Measurements from ENCODE around the gene KCNH3. TPM values are rescaled to one million over a fixed set of nuclear protein-coding genes. Genes with fewer than 3 reads are reported as not detected.
A peak's percentile ranks its signal among the peaks of the same experiment; 100 is the strongest.

Gene KCNH3, protein sequence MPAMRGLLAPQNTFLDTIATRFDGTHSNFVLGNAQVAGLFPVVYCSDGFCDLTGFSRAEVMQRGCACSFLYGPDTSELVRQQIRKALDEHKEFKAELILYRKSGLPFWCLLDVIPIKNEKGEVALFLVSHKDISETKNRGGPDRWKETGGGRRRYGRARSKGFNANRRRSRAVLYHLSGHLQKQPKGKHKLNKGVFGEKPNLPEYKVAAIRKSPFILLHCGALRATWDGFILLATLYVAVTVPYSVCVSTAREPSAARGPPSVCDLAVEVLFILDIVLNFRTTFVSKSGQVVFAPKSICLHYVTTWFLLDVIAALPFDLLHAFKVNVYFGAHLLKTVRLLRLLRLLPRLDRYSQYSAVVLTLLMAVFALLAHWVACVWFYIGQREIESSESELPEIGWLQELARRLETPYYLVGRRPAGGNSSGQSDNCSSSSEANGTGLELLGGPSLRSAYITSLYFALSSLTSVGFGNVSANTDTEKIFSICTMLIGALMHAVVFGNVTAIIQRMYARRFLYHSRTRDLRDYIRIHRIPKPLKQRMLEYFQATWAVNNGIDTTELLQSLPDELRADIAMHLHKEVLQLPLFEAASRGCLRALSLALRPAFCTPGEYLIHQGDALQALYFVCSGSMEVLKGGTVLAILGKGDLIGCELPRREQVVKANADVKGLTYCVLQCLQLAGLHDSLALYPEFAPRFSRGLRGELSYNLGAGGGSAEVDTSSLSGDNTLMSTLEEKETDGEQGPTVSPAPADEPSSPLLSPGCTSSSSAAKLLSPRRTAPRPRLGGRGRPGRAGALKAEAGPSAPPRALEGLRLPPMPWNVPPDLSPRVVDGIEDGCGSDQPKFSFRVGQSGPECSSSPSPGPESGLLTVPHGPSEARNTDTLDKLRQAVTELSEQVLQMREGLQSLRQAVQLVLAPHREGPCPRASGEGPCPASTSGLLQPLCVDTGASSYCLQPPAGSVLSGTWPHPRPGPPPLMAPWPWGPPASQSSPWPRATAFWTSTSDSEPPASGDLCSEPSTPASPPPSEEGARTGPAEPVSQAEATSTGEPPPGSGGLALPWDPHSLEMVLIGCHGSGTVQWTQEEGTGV
- total RNA-seq (1 to 10 TPM in 4 of 5 experiments, under 1 TPM in 1; 0.99 to 5.3 (median 3.8) TPM), polyA plus RNA-seq (1 to 10 TPM; 1.9 to 3.8 TPM), total RNA-seq (5.9 reads per million, percentile 27 among the genes with 10 or more reads in this experiment)

DNA sequence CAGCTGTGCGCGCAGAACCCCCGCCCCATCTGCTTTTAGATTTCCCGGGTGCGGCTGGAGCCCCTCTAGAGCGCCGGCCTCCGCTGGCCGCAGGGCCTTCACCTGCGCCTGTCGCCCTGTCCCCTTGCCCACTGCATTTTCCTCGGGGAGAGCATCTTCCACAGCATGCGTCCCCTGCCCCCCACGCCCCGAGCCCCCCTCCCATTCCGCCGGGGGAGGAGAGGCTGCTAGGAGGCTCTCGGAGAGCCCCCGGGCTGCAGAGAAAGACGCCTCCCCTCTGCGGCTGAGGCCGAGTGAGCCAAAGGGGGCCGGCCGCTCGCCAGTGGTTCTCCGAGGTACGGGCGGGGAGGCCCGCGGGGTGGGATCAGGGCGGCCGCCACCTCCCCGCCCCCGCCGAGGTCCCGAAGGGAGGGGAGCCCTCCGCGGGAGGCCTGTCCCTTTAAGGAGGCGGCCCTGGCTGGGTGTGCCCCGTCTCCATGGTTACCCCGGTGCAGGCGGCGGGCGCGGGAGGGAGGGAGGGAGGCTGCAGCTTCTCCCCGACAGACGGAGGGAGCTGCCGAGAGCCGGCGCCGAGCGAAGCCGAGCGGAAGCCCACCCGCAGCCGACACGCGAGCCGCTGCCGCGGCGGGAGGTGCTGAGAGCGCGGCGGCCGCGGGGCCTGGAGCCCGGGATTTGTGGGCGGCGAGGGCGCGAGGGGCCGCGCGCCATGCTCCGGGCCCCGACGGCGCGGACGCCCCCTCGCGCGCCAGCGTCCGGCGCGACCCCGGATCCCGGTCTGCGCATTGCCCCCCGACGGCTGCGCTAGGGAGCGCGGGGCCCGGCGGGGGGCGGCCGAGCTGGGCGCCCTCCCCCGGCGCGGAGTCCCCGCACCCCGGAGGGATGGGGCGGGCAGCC is at the start of gene KCNH3:
KCNH3 (plus strand) TSS at position 521 of the 894 bp plus-strand sequence. CDS start 387 bp downstream, outside the sequence.
- no peaks in the 10 kb centered on the region for H3K36me3 ChIP-seq (ENCODE audit: control insufficient read depth in 2 of 3, insufficient read depth in 3 of 3, low read length in 3 of 3)
- peaks cover 13 to 37% (median 27%) of the 10 kb centered on the region in 7 donors for H3K4me1 Mint-ChIP-seq
- POLR2A ChIA-PET, result interaction anchor here (0.9 to 1.8 kb wide), 5 partner anchors 10 to 350 kb away, joined by 3 to 6 read pairs (median 3); partner anchors contain the start of genes PRPF40B and TUBA1A
- H3K9me3 Mint-ChIP-seq, result no peaks in the 10 kb centered on the region
- H3K4me1 ChIP-seq (ENCODE audit: control insufficient read depth in 2 of 2, insufficient read depth in 2 of 2, low read length in 2 of 2), result peaks cover 14 to 15% of the 10 kb centered on the region in 2 donors
- CTCF ChIA-PET, result interaction anchor here (1.0 to 2.1 kb wide), 3 partner anchors 14 to 84 kb away, joined by 4 to 7 read pairs (median 5); no protein-coding TSS in a partner anchor
- no peaks in the 10 kb centered on the region for H3K36me3 Mint-ChIP-seq
- H3K27ac ChIP-seq (ENCODE audit: low read depth, low read length), result peak within 1 kb of the TSS; percentile 11
- H3K9me3 ChIP-seq (ENCODE audit: control insufficient read depth in 2 of 3, low read length in 3 of 3), result no peaks in the 10 kb centered on the region
- peak; percentile 94 for ATAC-seq
- peak within 1 kb of the TSS in 6 of 9 donors; percentile 43 to 81 (median 64) for H3K27ac Mint-ChIP-seq
- H3K4me3 ChIP-seq (ENCODE audit: low read length), result peak within 1 kb of the TSS; percentile 69
- H3K27me3 ChIP-seq (ENCODE audit: control insufficient read depth in 2 of 2, insufficient read depth in 2 of 2, low read length in 2 of 2), result no peaks in the 10 kb centered on the region
- DNase-seq, result peak; percentile 66 to 95 (median 86)
- H3K27me3 Mint-ChIP-seq, result peaks cover 0 to 66% (median 6%) of the 10 kb centered on the region in 5 donors
- intact Hi-C loops (cut with micrococcal nuclease), result loop anchor here (1.0 to 5.0 kb wide), 10 partner anchors 11 to 469 kb away; partner anchors contain the start of genes MCRS1 (in 2 of the 2), PRPF40B (in 2 of the 2), RHEBL1 (in 1 of the 2) and TMBIM6 (in 1 of the 2)
- H3K4me3 Mint-ChIP-seq, result peak within 1 kb of the TSS; percentile 66 to 87 (median 80)

DNA sequence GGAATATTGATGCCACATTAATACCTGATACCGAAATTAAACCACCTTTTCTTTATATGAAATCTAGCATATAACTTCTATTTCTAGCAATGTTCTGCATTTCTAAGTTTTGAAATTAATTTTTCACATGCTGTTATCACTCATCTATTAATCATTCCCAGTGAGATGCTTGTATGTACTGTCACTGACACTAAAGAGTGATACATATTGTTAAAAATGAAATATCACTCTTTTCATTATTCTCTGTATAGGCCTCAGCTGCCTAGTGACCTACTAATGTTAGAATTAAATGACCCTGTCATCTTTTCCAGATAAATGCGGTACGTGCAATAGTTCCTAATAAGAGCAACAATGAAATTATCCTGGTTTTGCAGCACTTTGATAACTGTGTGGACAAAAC is 49.7 kb upstream of the KCNH3 start:
- Histone ChIP-seq H3K27ac (ENCODE audit: low read depth, low read length) (no peak overlapping the region), H3K9me3 (ENCODE audit: control insufficient read depth in 2 of 3, low read length in 3 of 3) (no peaks in the 10 kb centered on the region), H3K27me3 (ENCODE audit: control insufficient read depth in 2 of 2, insufficient read depth in 2 of 2, low read length in 2 of 2) (no peaks in the 10 kb centered on the region), H3K4me1 (ENCODE audit: control insufficient read depth in 2 of 2, insufficient read depth in 2 of 2, low read length in 2 of 2) (no peaks in the 10 kb centered on the region), H3K36me3 (ENCODE audit: control insufficient read depth in 2 of 3, insufficient read depth in 3 of 3, low read length in 3 of 3) (peaks cover 0 to 5% (median 0%) of the 10 kb centered on the region in 3 experiments), H3K4me3 (ENCODE audit: low read length) (no peak overlapping the region)
- Mint-ChIP-seq H3K36me3 (peaks cover 0 to 18% (median 5%) of the 10 kb centered on the region in 5 donors), H3K4me3 (no peak overlapping the region), H3K9me3 (no peaks in the 10 kb centered on the region), H3K4me1 (no peaks in the 10 kb centered on the region), H3K27me3 (no peaks in the 10 kb centered on the region), H3K27ac (no peak overlapping the region)
- POLR2A ChIA-PET, result no interaction called here
- intact Hi-C loops (cut with micrococcal nuclease), result no loop called here
- no peak for ATAC-seq
- DNase-seq, result no peak
- CTCF ChIA-PET, result no interaction called here

DNA sequence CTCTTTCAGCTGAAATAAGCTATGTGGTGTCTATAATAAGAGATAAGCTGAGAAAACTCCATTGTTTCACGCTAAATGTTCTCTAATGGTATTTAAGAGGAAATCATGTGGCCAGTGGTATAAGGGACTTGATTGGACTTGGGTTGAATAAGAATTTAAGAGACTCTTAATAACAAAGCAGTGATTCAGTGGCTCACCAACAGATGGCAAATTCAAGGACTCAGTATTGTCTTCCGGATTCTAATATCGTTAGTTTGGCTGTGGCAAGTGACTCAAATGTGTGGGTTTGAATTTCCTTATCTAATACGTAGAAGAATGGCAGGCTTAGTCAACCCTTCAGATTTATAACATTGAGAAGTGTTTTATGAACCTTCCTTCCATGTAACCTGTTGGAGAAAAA is 49.1 kb upstream of the KCNH3 start:
- DNase-seq (no peak), ATAC-seq (no peak)
- no peaks in the 10 kb centered on the region for H3K4me1 Mint-ChIP-seq
- H3K27ac ChIP-seq (ENCODE audit: low read depth, low read length), result no peak overlapping the region
- no peaks in the 10 kb centered on the region for H3K9me3 Mint-ChIP-seq
- H3K36me3 ChIP-seq (ENCODE audit: control insufficient read depth in 2 of 3, insufficient read depth in 3 of 3, low read length in 3 of 3), result peaks cover 0 to 5% (median 0%) of the 10 kb centered on the region in 3 experiments
- no peak overlapping the region for H3K4me3 ChIP-seq (ENCODE audit: low read length)
- H3K4me1 ChIP-seq (ENCODE audit: control insufficient read depth in 2 of 2, insufficient read depth in 2 of 2, low read length in 2 of 2), result no peaks in the 10 kb centered on the region
- intact Hi-C loops (cut with micrococcal nuclease), result no loop called here
- H3K27ac Mint-ChIP-seq, result no peak overlapping the region
- H3K27me3 Mint-ChIP-seq, result no peaks in the 10 kb centered on the region
- no peaks in the 10 kb centered on the region for H3K9me3 ChIP-seq (ENCODE audit: control insufficient read depth in 2 of 3, low read length in 3 of 3)
- POLR2A ChIA-PET, result no interaction called here
- H3K36me3 Mint-ChIP-seq, result peaks cover 0 to 16% (median 2%) of the 10 kb centered on the region in 5 donors
- CTCF ChIA-PET, result no interaction called here
- H3K4me3 Mint-ChIP-seq, result no peak overlapping the region
- H3K27me3 ChIP-seq (ENCODE audit: control insufficient read depth in 2 of 2, insufficient read depth in 2 of 2, low read length in 2 of 2), result no peaks in the 10 kb centered on the region

- ChIA-PET CTCF (interaction anchor here (0.8 kb wide), 1 partner anchor 49 kb away, joined by 5 read pairs; no protein-coding TSS in a partner anchor), POLR2A (no interaction called here)
- no peaks in the 10 kb centered on the region for H3K36me3 ChIP-seq (ENCODE audit: control insufficient read depth in 2 of 3, insufficient read depth in 3 of 3, low read length in 3 of 3)
- H3K4me1 ChIP-seq (ENCODE audit: control insufficient read depth in 2 of 2, insufficient read depth in 2 of 2, low read length in 2 of 2), result no peaks in the 10 kb centered on the region
- Mint-ChIP-seq H3K27ac (no peak overlapping the region), H3K9me3 (no peaks in the 10 kb centered on the region), H3K4me1 (no peaks in the 10 kb centered on the region), H3K36me3 (peaks cover 0 to 19% (median 7%) of the 10 kb centered on the region in 5 donors), H3K27me3 (no peaks in the 10 kb centered on the region), H3K4me3 (no peak overlapping the region)
- H3K27ac ChIP-seq (ENCODE audit: low read depth, low read length), result no peak overlapping the region
- intact Hi-C loops (cut with micrococcal nuclease), result no loop called here
- no peaks in the 10 kb centered on the region for H3K9me3 ChIP-seq (ENCODE audit: control insufficient read depth in 2 of 3, low read length in 3 of 3)
- no peak for ATAC-seq
- no peak for DNase-seq
- H3K4me3 ChIP-seq (ENCODE audit: low read length), result no peak overlapping the region
- no peaks in the 10 kb centered on the region for H3K27me3 ChIP-seq (ENCODE audit: control insufficient read depth in 2 of 2, insufficient read depth in 2 of 2, low read length in 2 of 2)
Observed at GRCh38 chr12:49491823-49492222, 47.0 kb upstream of the KCNH3 start.

- POLR2A ChIA-PET, result no interaction called here
- no peaks in the 10 kb centered on the region for H3K9me3 ChIP-seq (ENCODE audit: control insufficient read depth in 2 of 3, low read length in 3 of 3)
- Mint-ChIP-seq H3K36me3 (peaks cover 0 to 28% (median 9%) of the 10 kb centered on the region in 5 donors), H3K4me1 (no peaks in the 10 kb centered on the region), H3K27me3 (no peaks in the 10 kb centered on the region), H3K27ac (no peak overlapping the region), H3K9me3 (no peaks in the 10 kb centered on the region), H3K4me3 (no peak overlapping the region)
- CTCF ChIA-PET, result no interaction called here
- H3K27ac ChIP-seq (ENCODE audit: low read depth, low read length), result no peak overlapping the region
- H3K4me1 ChIP-seq (ENCODE audit: control insufficient read depth in 2 of 2, insufficient read depth in 2 of 2, low read length in 2 of 2), result no peaks in the 10 kb centered on the region
- H3K36me3 ChIP-seq (ENCODE audit: control insufficient read depth in 2 of 3, insufficient read depth in 3 of 3, low read length in 3 of 3), result no peaks in the 10 kb centered on the region
- intact Hi-C loops (cut with micrococcal nuclease), result no loop called here
- DNase-seq, result no peak
- H3K4me3 ChIP-seq (ENCODE audit: low read length), result no peak overlapping the region
- H3K27me3 ChIP-seq (ENCODE audit: control insufficient read depth in 2 of 2, insufficient read depth in 2 of 2, low read length in 2 of 2), result no peaks in the 10 kb centered on the region
- no peak for ATAC-seq
Observed at GRCh38 chr12:49493900-49494299, 44.9 kb upstream of the KCNH3 start.

Data from naive thymus-derived CD4-positive, alpha-beta T cell (primary cell).